HCT116 (cell line): Measurements from ENCODE around the gene MYBL2. TPM values are rescaled to one million over a fixed set of nuclear protein-coding genes. Genes with fewer than 3 reads are reported as not detected.

ENCODE experiments used
- ATAC-seq: fragments of 200-7000 bp; cut with Tn5 transposase; 2 replicates; pipeline ENCODE4 v1.9.1; 2020; ENCODE audit warnings: mild to moderate bottlenecking, moderate library complexity
- BruUV-seq: library from RNA; stranded (reverse); fragments of 400-500 nt; replicated peaks from 2 replicates; lab custom pipeline; 2021; lab: Mats Ljungman, UMichigan
- CTCF ChIA-PET: fragments of 300-600 bp; sonication (Branson Sonifier 250); formaldehyde crosslinking; loops from one replicate; lab custom pipeline; 2021; ENCODE audit warnings: antibody characterized with exemption; lab: Charles Lee
- POLR2A ChIA-PET: fragments of 300-600, 350-600 bp; sonication (Branson Sonifier 250); formaldehyde crosslinking; loops from one replicate; lab custom pipeline; 2021; ENCODE audit warnings: antibody characterized with exemption; lab: Charles Lee
- RAD21 ChIA-PET, 2 experiments: fragments of 300-600 bp; sonication (Branson Sonifier 250); formaldehyde crosslinking; loops; one replicate each; lab custom pipeline; 2023; ENCODE audit warnings: low total read pairs in 2 of 2; ENCODE audit not compliant: uncharacterized antibody in 2 of 2, unreplicated experiment in 2 of 2, low non-redundant PET in 1 of 2; lab: Charles Lee
- DNase-seq: peaks from one replicate; pipeline ENCODE4 v3.0.0-alpha.2; 2010; ENCODE audit warnings: low read depth, low spot score
- H2AFZ ChIP-seq: fragments of 200-600 bp; shearing (Covaris generic), sonication (generic); 2 replicates; pipeline ENCODE4 v1.6.1; 2017; ENCODE audit warnings: low read depth, mixed run types, mixed read lengths, antibody characterized with exemption, low read length; ENCODE audit not compliant: poor library complexity, severe bottlenecking
- H3K27ac ChIP-seq: 2 replicates; pipeline ENCODE4 v1.5.1; 2012; ENCODE audit warnings: low read depth, low read length
- H3K27me3 ChIP-seq: fragments of 200-600 bp; sonication (generic); 2 replicates; pipeline ENCODE4 v1.6.1; 2016; ENCODE audit warnings: mixed run types, low read length, mixed read lengths; ENCODE audit not compliant: insufficient read depth
- H3K36me3 ChIP-seq, 2 experiments: fragments of 200-500 bp in 1 of 2; fragments of 200-600 bp in 1 of 2; sonication (Bioruptor generic) in 1 of 2; sonication (generic) in 1 of 2; 2 replicates each; pipeline versions ENCODE4 v1.5.1 to v1.6.1; 2014 to 2016; ENCODE audit warnings: low read length in 2 of 2, inconsistent platforms in 1 of 2, mixed read lengths in 1 of 2, mixed run types in 1 of 2; ENCODE audit not compliant: insufficient read depth in 2 of 2, control insufficient read depth in 1 of 2
- H3K4me1 ChIP-seq, 2 experiments: fragments of 200-600 bp in 1 of 2; sonication (generic) in 1 of 2; 2 replicates each; pipeline versions ENCODE4 v1.5.1 to v1.6.1; 2012 to 2017; ENCODE audit warnings: low read length in 2 of 2, inconsistent platforms in 1 of 2, mild to moderate bottlenecking in 1 of 2, mixed read lengths in 1 of 2, mixed run types in 1 of 2, moderate library complexity in 1 of 2; ENCODE audit not compliant: insufficient read depth in 2 of 2, control insufficient read depth in 1 of 2
- H3K4me2 ChIP-seq: fragments of 200-600 bp; sonication (generic); 2 replicates; pipeline ENCODE4 v1.6.1; 2017; ENCODE audit warnings: mixed run types, low read length, mixed read lengths
- H3K4me3 ChIP-seq, 2 experiments: fragments of 200-600 bp in 1 of 2; sonication (generic) in 1 of 2; replicated peaks in 1 of 2; 2 replicates each; pipeline ENCODE4 v1.5.1; 2011 to 2016; ENCODE audit warnings: low read length in 2 of 2, control low read depth in 1 of 2, low read depth in 1 of 2, mild to moderate bottlenecking in 1 of 2, mixed read lengths in 1 of 2, mixed run types in 1 of 2
- H3K79me2 ChIP-seq: fragments of 200-600 bp; sonication (generic); 2 replicates; pipeline ENCODE4 v1.6.1; 2017; ENCODE audit warnings: mild to moderate bottlenecking, mixed run types, low read length, moderate library complexity, mixed read lengths; ENCODE audit not compliant: insufficient read depth
- H3K9ac ChIP-seq: fragments of 200-600 bp; sonication (generic); 2 replicates; pipeline ENCODE4 v1.6.1; 2016; ENCODE audit warnings: low read length, mixed read lengths
- H3K9me2 ChIP-seq: fragments of 200-600 bp; sonication (generic), shearing (Covaris generic); 2 replicates; pipeline ENCODE4 v1.6.1; 2017; ENCODE audit warnings: mixed run types, mild to moderate bottlenecking, moderate library complexity; ENCODE audit not compliant: insufficient read depth
- H3K9me3 ChIP-seq, 2 experiments: fragments of 200-500 bp in 1 of 2; fragments of 200-600 bp in 1 of 2; sonication (Bioruptor generic) in 1 of 2; sonication (generic) in 1 of 2; 2 replicates each; pipeline ENCODE4 v1.6.1; 2014 to 2017; ENCODE audit warnings: low read length in 2 of 2, mixed read lengths in 2 of 2, inconsistent platforms in 1 of 2, low read depth in 1 of 2, mild to moderate bottlenecking in 1 of 2, mixed run types in 1 of 2, moderate library complexity in 1 of 2; ENCODE audit not compliant: control insufficient read depth in 1 of 2, insufficient read depth in 1 of 2
- H4K20me1 ChIP-seq: fragments of 200-600 bp; sonication (generic), shearing (Covaris generic); 2 replicates; pipeline ENCODE4 v1.6.1; 2017; ENCODE audit warnings: mixed run types, mild to moderate bottlenecking, moderate library complexity; ENCODE audit not compliant: insufficient read depth
- ATF3 ChIP-seq: IDR thresholded peaks from 2 replicates; pipeline ENCODE4 v1.6.1; 2012
- CTCF ChIP-seq, 3 experiments: fragments of 200-600 bp in 1 of 3; sonication (generic) in 1 of 3; IDR thresholded peaks in 2 of 3; conservative IDR thresholded peaks in 1 of 3; 2 replicates each; pipeline ENCODE4 v1.5.1; 2012 to 2017; ENCODE audit warnings: low read depth in 2 of 3, low read length in 2 of 3, antibody characterized with exemption in 1 of 3, borderline replicate concordance in 1 of 3, control low read depth in 1 of 3, mild to moderate bottlenecking in 1 of 3, mixed read lengths in 1 of 3, mixed run types in 1 of 3, moderate library complexity in 1 of 3; ENCODE audit not compliant: insufficient read depth in 1 of 3
- FOSL1 ChIP-seq: IDR thresholded peaks from 2 replicates; pipeline ENCODE4 v1.6.1; 2012; ENCODE audit warnings: low read depth
- MAX ChIP-seq: IDR thresholded peaks from 2 replicates; pipeline ENCODE4 v1.6.1; 2012
- POLR2A ChIP-seq: IDR thresholded peaks from 2 replicates; pipeline ENCODE4 v1.7.0; 2011; ENCODE audit warnings: borderline replicate concordance; ENCODE audit not compliant: insufficient read depth, insufficient read length; ENCODE audit errors: extremely low read depth
- POLR2AphosphoS5 ChIP-seq: IDR thresholded peaks from 2 replicates; pipeline ENCODE4 v1.6.1; 2011; ENCODE audit warnings: mild to moderate bottlenecking, low read depth, low read length, moderate library complexity
- REST ChIP-seq: IDR thresholded peaks from 2 replicates; pipeline ENCODE4 v1.6.1; 2012; ENCODE audit warnings: low read depth
- SIN3A ChIP-seq: IDR thresholded peaks from 2 replicates; pipeline ENCODE4 v1.6.1; 2012; ENCODE audit warnings: low read depth
- SRF ChIP-seq: IDR thresholded peaks from 2 replicates; pipeline ENCODE4 v1.6.1; 2012; ENCODE audit warnings: low read depth
- YY1 ChIP-seq: IDR thresholded peaks from 2 replicates; pipeline ENCODE4 v1.6.1; 2011; ENCODE audit warnings: low read length, low read depth, moderate library complexity, mild to moderate bottlenecking; ENCODE audit not compliant: insufficient replicate concordance; ENCODE audit errors: extremely low read depth
- ZBTB33 ChIP-seq: IDR thresholded peaks from 2 replicates; pipeline ENCODE4 v1.6.1; 2011; ENCODE audit warnings: mild to moderate bottlenecking, low read length, moderate library complexity; ENCODE audit not compliant: insufficient replicate concordance; ENCODE audit errors: extremely low read depth
- ZNF274 ChIP-seq: fragments of 200-500 bp; sonication (Bioruptor generic); IDR thresholded peaks from 2 replicates; pipeline ENCODE4 v1.6.1; 2014; ENCODE audit warnings: mild to moderate bottlenecking, low read depth, low read length, inconsistent platforms
- intact Hi-C: fragments of 100-400 bp; cut with micrococcal nuclease; formaldehyde crosslinking; loops from 2 replicates; pipeline ENCODE4 v1.10.0; 2022
- total RNA-seq: library from RNA; stranded (reverse); gene quantifications from one replicate; pipeline ENCODE4 v1.2.1, GENCODE V29; 2021; ENCODE audit not compliant: unreplicated experiment

Gene MYBL2
- total RNA-seq, 1 experiment from 2014 or later, result 92.1 TPM

GRCh38 chr20:43665466-43666176 lies 1.3 kb upstream of the MYBL2 start:
- no peak overlapping the region for H3K9ac ChIP-seq
- H3K4me3 ChIP-seq, result no peak overlapping the region
- RAD21 ChIA-PET, result no interaction called here
- TF ChIP-seq SRF (no peak), CTCF (IDR thresholded peaks at IDR 0.05 in 2 of 3, conservative IDR thresholded peaks at IDR 0.05 in 1 of 3; ENCODE audit: borderline replicate concordance in 1 of 3, insufficient read depth in 1 of 3, low read depth in 2 of 3, low read length in 2 of 3) (no peak), ZBTB33 (no peak), REST (no peak), ZNF274 (no peak), POLR2AphosphoS5 (no peak), SIN3A (no peak), ATF3 (no peak), POLR2A (no peak), MAX (no peak), FOSL1 (no peak), YY1 (no peak)
- TF ChIP-seq, all 23 proteins: peak for 0
- ChIA-PET POLR2A (no interaction called here), CTCF (no interaction called here)
- DNase-seq (no peak), ATAC-seq (no peak)
- Histone ChIP-seq H3K27ac (no peak overlapping the region), H3K27me3 (no peaks in the 10 kb centered on the region), H3K36me3 (peaks cover 0 to 7% of the 10 kb centered on the region in 2 experiments; a peak in 1 of 4 replicates), H4K20me1 (no peaks in the 10 kb centered on the region), H2AFZ (no peak overlapping the region), H3K79me2 (peaks cover 35% of the 10 kb centered on the region), H3K4me2 (no peak overlapping the region), H3K9me2 (no peaks in the 10 kb centered on the region), H3K9me3 (no peaks in the 10 kb centered on the region), H3K4me1 (peaks cover 21 to 38% of the 10 kb centered on the region in 2 experiments; a peak in 3 of 4 replicates)
- intact Hi-C loops, result no loop called here
- no TSS peak for BruUV-seq
